GM19351 (cell line): ENCODE results near the gene CCNK.

Experiments used
- ATAC-seq: cut with Tn5 transposase; IDR thresholded peaks from one replicate; pipeline ENCODE4 v1.9.1; 2021; ENCODE audit warnings: mild to moderate bottlenecking, moderate library complexity; ENCODE audit not compliant: unreplicated experiment

CCNK gene

GRCh38 chr14:99518441-99519346, 37.5 kb downstream of the CCNK start:
- peak; percentile 78 for ATAC-seq

DNA sequence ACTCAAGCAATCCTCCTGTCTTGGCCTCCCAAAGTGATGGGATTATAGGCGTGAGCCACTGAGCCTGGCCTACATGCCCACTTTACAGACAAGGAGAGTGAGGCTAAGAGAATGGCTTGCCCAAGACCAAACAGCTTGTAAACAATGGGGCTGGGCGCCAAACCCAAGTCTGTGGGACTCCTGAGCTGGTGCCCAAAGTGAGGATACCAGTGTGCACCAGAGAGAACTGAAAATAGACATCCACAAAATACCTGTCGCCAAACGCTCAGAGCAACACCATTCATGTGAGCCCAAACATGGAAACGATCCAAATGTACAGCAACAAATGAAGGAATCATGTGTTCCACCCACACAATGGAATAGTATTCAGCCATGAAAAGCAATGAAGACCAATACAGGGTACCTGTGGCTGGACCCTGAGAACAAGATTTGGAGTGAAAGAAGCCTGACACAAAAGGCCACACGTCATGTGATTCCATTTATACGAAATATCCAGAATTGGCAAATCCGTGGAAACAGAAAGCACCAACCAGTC, 38.2 kb downstream of the CCNK start:
- ATAC-seq: no peak

DNA sequence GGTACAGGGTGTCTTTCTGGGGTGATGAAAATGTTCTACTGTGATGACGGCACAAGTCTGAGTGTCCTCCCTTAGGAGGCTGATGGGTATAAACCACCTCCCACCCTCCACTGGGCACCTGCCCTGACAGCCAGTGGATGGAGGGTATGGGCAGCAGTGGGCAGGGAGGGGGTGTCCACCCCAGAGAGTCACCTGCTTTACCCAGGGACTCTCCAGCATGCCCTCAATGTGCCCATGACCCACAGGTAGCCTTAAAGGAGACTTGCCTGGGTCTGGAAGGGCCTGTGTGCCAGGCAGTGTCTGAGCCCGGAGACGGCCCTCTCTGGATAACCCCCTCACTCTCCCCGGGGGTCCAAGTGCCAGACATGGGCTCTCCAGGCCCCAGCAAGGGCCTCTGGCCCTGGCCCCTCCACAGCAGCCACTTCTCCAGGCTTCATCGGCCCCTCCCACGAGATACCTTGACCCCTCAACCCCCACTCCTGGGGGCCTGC, 38.8 kb downstream of the CCNK start:
- no peak for ATAC-seq

DNA sequence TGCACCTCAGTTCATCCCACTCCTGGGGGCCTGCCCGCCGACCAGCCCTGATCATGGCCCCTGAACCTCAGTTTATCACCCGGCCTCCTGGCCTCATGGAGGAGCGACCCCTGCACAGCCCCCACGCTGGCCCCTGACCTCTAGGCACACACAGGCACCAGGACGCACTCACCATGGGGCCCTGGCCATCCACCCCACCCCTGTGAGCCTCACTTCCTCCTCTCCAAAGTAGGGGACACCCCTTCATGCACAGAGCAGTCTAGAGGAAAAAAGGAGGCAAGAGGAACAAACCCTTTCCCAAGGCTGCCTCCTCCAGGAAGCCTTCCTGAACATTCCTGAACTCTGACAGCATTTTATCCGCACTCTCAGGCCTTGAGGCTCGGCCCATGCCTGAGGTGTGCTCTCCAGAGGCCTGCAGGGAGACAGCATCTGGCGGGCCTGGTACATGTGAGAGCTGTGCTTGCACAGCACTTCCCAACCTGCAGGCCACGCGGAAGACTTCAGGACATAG, 39.4 kb downstream of the CCNK start:
- no peak for ATAC-seq

- ATAC-seq: no peak
These were observed 40.2 kb downstream of the CCNK start for GRCh38 chr14:99521176-99522024.

DNA sequence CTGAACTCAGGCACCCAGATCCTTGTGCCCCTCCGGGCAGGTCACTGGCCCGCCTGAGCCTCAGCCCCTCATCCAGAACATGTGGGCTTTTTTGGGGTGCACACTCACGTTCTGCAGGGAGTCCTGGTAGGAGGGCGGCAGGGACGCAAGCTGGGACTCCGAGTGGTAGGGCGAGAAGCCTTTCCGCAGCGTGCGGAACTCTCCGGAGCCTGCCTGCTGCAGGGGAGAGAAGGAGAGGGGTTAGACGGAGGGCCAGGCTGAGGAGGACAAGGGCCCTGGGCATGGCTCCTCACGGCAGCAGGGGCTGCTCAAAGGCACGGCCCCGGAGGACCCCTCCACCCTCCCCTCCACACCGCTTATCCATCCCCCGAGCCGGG, 40.8 kb downstream of the CCNK start:
- ATAC-seq: no peak

DNA sequence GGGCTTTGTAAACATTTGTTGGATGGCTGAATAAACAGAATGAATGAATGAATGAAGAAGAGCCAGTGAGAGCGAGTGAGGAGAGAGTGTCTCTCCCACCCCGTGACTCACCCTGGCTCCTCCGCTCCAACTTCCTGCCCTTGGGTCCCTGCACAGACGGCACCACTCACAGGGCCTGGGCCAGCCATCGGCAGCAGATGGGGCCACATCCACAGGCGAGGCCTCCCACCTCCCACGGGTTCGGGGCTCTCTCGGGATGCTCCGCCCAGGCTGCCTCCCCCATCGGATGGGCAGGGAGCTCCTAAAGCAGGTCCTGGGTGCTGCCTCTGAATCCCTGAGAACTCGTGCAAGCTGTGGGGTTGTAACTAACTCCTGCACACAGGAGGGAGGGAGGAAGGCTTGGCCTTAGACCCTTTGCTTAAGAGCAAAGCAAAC, 41.3 kb downstream of the CCNK start:
- no peak for ATAC-seq

- ATAC-seq: no peak
These were observed 41.9 kb downstream of the CCNK start for GRCh38 chr14:99522934-99523703.

DNA sequence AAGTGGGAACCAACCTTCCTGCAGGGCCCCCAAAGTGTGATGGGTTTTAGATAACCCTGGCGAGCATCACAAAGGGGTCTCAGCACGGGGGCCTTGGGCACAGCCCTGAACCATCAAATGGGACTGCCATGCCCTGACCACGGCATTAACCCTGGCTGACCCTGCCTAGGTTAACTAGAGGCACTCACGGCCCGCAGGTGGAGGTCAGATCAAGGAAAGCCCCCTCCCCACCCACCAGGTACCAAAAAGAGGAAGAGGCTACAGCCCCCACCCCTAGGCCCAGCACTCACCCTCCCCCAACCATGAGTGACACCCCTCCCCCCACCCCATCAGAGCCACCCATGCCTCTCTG, 42.5 kb downstream of the CCNK start:
- no peak for ATAC-seq

- ATAC-seq: no peak
These were observed 43.0 kb downstream of the CCNK start for GRCh38 chr14:99524091-99524661.

- ATAC-seq: no peak
These were observed 43.8 kb downstream of the CCNK start for GRCh38 chr14:99524804-99525698.

- ATAC-seq: no peak
These were observed 44.5 kb downstream of the CCNK start for GRCh38 chr14:99525699-99526080.

DNA sequence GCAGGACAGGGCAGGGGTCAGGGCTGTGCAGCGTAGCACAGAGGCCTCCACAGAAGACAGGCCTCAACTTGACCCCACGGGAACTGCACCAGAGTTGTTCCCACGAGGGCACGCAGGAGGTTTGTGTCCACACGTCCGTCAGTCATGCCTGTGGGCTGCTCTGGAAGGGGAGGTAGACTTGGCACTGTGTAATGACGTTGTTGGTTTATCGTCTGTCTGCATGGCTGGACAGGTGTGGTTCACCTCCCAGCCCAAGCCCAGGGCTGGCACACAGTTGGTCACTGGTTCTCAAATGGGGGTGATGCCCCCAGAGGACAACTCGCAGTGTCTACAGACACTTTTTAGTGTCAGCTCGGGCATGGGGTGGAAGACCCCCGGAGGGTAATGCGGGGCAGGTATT, 45.8 kb downstream of the CCNK start:
- ATAC-seq: no peak

DNA sequence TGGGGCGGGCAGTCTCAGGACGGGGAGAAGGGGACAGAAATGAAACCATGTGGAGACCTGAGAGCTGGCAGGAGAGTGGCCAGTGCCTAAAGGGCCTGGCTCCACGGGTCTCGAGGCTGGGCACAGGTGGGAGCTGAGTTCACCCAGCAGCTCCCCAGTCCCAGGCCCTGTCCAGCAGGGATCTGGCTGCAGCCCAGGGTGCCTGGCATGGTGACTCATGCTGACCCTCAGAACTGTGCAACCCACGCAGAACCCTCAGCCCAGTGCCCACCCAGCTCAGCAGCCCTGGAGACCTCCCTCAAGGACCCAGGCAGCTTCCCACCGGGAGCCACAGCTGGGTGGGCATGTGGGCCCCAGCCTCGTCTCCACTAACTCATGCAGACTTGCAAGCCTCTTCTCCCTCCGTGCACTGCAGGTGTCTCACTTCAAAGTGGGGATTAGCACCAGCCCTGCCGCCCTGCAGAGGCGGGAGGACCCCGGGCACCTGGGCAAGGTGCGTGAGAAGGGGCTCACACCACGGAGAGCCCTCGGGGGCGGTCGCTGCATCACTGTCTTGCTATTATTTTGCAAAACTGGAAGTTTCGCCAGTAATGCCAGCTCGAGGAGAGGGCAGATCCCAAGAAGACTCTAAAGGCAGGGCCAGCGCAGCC, 46.3 kb downstream of the CCNK start:
- no peak for ATAC-seq

GRCh38 chr14:99529899-99530298, 48.7 kb downstream of the CCNK start:
- no peak for ATAC-seq

- no peak for ATAC-seq
These were observed 49.4 kb downstream of the CCNK start for GRCh38 chr14:99530407-99531155.

- ATAC-seq: no peak
These were observed 50.3 kb downstream of the CCNK start for GRCh38 chr14:99531251-99532096.
